HG02840 (cell line): ENCODE measurements around the gene ARL6IP1.
"Not testable (repeated sequence)": the region's sequence is repeated elsewhere in the genome, so short reads cannot be mapped to it uniquely, and the experiment has no call there.

Experiments used
- ATAC-seq: cut with Tn5 transposase; IDR thresholded peaks from one replicate; pipeline ENCODE4 v1.9.1; 2021; ENCODE audit warnings: mild to moderate bottlenecking, moderate library complexity, moderate number of reproducible peaks; ENCODE audit not compliant: unreplicated experiment, low FRiP score

The ARL6IP1 gene

DNA sequence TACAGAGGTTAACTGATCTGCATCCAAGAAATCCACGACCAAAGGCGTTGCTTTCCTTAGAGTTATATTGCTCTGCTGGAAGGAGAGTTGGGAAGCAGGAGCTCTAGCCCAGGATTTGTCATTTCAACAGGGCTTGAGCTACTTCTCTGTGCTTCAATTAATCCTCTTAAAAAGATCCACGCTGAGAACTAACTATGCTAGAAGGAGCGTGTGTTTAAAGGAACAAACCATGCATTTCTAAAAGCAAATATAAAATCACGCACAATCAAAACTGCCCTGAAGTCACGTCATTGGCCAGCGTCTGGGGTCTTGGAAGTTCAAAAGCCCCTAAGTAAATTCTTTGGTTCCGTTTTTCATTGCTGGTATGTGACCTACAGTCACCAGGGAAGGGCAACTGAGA is 1.1 kb downstream of the ARL6IP1 start:
- ATAC-seq: no peak

DNA sequence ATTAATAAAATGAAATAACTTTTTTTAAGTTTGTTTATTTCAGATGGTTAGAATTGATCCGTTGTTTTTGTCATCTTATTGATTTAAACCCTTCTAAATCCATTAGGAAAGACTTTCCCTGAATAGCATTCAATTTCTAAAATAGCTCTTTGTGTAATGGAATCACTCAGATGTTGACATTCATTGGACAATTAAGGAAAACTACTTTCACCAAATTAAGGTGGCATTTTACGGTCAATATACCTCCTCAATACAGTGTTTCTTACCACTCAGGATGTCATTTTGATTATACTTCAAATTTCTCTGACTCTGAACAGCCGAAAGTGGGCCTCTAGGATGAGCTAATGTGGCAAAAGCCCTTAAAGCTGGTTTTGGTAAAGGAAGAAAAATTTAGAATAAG is 1.8 kb downstream of the ARL6IP1 start:
- ATAC-seq: no peak

DNA sequence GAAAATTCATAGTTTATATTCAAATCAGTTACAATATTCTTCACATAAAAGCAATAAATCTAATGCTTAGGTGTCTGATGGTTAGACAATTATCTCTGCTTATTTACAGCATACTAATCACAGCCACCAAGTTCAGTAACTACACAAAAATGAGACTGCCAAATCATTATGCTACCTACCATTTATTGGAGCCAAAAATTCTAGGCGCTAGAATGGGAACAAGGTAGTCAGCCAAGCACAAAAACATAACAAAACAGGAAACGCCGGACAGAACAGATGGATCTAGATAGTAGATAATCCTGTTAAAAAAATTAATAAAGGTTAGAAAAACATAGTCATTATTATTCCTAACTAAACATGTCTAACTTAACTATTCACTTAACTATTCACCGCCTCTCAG is 3.6 kb downstream of the ARL6IP1 start:
- ATAC-seq: no peak

DNA sequence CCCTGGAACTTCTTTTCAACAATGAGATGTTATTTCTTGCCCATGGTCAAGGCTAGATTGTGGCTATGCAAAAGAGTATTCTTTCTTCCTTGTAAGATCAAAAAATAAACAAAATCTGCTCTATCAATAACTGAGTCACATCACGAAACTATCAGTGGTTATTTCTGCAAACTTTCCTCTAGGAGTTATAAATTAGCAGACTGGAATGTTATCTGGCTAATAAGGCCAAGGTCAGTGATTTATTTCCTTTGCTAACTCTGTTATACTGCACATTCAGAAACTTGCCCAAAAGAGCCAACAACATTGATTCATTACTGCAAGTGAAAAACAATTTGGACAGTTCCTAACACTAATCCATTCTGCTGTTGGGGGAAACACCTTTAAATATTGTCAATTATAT is 5.0 kb downstream of the ARL6IP1 start:
- no peak for ATAC-seq

DNA sequence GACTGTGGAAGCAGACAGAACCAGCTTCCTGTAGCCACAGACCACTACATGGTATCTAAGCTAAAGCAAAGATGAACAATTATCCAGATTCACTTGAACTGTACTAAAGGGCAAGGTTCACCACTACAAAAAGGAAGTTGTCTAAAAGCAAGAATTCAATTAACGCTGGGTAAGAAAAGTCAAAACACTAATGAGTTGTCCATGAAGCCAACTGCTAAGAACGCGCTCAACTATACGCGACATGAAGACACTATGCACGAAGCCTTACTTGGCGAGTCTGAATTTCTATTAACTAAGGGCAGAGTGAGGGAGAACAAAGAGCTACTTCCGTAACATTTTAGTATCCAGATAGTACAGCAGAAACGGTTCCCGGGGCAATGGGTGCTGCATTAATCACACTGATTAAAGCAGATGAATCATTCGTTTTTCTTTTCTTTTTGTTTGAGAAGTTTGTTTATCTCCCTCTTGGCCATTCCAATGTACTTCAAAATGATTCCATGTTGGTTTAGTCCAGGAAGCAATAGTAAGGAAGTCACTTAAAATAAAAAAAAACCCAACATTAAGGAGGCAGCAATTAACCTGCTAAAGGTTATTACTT is 8.4 kb downstream of the ARL6IP1 start:
- no peak for ATAC-seq

DNA sequence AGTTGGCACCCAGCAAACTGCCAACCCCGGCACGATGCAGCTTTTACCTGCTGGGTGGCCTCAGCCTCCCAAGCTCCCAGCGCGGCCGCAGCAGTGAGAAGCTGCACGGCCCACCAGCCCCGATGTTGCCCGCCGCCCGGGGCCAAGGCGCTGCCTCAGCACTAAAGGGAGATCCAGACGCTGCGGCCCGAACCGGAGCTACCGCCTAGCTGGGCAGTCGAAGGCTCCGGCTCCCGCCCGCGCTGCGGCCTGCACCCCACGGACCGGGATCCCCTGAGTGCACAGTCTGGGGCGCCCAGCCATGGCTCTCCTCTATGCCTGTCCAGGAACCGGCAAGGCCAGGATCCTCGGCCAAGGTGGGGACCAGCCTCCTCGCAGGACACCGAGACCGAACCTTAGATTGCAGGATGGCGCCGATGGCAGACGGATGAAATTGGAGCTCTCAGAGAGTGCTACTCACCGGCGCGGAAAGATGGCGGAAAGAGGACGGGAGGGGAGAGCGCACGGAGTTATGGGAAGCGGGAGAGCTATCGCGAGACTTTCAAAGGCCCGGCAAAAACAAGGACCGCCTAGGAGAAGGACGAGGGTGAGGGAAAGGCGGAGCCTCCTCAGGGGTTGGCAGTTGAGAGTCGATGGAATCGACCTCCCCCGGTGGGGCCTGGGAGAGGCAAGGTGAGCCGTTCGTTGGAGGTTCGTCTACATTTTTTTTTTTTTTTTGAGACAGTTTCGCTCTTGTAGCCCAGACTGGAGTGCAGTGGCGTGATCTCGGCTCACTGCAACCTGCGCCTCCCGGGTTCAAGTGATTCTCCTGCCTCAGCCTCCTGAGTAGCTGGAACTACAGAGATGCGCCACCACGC is 11.3 kb downstream of the ARL6IP1 start, which contains the start of gene RPS15A:
RPS15A (minus strand) TSS at position 485 of the 857 bp plus-strand sequence. CDS start 1,221 bp downstream, outside the sequence.
- peak; percentile 86 for ATAC-seq

DNA sequence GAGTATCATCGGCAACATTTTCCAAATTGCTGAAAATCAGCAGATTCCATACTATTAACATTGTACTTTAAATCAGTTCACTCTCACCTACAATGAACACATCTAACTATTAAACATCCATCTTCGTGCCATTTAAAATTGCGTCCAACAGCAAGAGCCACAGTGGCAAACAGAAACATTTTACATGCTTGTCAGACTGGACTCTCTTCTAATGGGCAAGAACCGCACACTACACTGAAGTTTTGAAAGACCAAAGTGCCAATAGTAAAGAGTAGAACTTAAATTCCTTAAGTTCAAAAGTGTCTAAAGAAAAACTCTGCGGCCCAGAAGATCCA is 11.9 kb downstream of the ARL6IP1 start:
- ATAC-seq: no peak

DNA sequence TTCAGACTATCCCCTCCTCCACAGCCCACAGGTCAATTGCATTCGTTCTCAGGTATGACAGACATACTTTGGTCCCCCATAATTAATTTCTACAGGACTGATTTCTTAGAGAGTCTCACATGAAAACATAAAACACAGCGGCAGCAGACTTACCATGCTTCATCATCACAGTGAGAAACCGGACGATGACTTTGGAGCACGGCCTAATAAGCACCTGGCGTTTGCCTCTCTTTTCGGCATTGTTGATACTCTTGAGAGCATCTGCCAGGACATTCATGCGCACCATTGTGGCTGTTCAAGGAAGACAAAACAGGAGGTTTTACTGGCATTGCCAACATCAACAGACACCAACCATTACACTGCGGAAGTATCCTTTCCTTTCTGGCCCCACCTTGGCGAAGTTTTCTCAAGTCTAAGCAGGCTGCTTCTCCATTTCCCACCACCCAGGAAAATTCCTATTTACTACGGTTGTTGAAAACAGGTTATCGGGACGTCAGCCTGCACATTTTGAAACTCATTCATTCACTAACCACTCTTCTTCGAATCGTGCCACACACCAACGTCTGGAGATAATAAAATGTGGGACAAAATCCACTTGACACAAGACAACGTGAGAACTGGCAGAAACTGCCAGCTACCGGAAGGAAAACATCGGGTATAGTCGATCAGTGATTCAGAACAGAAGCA is 12.4 kb downstream of the ARL6IP1 start:
- ATAC-seq: no peak

DNA sequence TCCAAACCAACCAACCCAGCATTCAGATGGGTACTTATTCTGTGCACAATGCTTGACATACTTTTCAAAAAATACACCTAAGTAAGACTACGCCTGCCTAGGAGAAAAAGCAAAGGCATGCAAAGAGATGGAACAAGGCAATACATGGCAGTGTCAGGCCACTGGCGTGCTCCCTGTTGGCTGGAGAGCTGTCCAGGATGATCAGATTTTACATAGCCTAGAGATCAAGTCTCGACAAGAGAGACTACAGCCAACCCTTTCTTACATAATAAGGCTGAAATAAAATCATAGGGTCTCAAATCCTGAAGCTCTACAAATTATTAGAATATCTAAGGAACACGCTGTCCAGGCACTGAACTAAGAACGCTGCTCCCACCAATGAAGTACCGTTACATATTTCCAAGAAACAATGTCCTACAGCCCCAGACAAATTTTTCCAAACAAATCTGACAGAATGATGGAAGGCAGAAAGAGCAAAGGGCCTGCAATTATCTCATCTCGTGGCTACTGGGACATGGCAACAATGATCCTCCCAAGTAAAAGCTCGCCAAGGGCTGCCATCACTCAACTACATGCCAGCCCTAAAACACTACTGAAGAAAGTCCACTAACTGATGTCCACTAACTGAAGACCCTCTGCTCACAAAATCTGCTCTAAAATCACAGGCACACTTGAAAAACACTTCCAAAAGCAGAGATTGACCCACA is 16.3 kb downstream of the ARL6IP1 start:
- ATAC-seq: no peak

DNA sequence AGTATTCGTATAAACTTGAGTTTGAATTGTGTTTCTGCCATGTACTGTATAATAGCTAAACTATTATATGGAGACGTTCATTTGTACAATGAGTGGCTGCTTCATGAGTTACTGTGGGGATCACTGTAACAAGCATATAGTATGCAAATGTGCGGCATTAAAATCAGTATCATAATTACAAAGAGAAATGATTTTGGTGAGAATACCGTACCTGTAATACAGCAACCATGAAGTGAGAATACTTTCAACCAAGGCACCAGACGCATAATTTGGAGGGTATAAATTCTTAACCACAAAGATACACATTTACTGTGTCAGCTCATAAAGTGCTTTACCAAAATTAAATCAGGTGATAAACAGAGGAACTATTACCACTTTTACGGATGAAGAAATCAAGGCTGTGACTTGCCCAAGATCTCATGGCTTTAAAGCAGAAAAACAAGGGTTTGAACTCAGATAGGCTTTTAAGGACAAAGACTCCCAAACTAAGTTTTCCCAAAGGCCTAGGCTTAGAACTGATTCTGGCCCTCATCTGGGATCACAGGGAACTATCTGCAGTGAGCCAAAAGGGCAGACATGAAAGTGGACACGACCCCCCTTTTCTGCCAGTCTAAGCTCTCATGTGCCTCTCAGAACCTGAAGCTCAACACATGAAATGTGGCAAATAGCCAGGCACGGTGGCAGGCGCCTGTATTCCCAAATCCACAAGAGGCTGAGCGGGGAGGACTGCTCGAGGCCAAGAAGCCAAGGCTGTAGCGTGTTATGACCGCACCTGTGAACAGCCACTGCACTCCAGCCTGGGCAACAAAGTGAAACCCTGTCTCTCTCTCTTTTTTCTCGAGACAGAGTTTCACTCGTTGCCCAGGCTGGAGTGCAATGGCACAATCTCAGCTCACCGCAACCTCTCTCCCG is 17.7 kb downstream of the ARL6IP1 start:
- no peak for ATAC-seq

DNA sequence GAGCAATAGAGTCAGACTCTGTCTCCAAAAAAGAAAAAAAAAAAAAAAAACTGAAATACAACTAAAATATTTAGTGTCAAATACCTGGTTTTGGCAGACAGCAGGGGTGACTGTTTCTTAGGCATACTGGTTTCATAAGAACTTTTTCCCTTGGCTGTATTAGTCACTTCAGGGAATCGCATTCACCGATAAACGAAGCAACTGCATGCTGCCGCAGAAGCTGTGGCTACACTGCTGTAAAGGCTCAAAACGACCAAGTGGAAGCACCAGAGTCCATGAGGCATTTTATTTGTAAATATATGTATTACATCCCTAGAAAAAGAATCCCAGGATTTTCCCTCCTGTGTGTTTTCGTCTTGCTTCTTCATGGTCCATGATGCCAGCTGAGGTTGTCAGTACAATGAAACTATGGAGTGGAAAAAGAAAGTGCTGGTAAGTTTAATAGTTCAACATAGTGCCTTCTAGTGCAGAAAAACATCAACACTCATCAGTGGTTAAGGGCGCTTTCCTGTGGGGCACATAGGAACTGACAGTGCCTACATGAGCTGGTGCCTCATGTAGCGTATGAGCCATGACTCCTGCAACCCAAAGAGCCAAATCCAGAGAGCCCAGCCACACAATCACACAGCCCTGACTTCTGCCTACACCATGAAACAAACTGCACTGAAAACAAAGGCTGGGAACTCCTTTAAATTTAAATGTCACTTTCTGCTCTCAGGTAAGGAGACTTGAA is 18.5 kb downstream of the ARL6IP1 start:
- no peak for ATAC-seq

DNA sequence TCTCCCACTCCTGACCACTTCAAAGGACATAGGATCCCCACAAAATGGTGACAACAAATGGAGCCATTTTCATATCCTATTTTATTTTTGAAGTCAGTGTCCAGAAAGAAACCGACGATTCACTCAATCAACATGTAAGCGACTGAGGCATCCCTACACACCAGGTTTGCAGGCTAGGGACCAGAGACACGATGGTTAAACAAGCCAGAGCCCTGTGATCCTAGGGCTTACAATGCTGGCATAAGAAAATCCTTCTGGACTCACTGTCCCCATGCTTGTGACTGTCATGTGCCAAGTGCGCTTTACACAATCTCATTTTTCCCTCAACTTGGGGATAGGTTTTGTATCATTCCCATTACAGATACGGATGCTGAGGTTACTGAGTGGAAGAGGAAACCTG is 20.1 kb downstream of the ARL6IP1 start:
- not testable (repeated sequence) for ATAC-seq

DNA sequence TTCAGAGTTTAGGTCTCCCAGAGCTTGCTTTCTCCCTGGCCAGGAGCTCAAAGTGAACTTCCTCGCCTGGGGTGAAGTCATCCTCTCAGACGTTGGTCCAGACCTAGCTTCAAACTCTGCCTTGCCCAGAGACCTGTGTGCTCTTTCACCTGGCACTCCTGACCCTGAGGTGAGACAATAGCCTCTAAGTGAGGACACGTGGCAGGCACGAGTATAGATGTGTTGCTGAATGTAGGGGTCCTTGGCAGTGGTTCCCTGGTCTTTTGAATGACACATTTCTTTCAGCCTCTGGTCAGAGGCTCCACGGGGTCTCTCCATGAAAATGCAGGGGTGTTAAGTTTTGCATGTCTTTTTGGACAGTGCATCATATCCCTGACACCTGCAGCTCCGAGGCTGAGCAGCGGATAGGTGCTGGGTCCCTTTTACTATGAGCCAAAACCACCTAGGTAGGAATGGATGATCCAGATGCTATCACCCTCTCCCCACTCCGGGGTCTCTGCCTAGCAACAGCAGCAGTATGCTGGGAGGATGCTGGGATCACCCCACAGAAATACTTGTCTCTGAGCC is 20.8 kb downstream of the ARL6IP1 start:
- ATAC-seq: not testable (repeated sequence)

DNA sequence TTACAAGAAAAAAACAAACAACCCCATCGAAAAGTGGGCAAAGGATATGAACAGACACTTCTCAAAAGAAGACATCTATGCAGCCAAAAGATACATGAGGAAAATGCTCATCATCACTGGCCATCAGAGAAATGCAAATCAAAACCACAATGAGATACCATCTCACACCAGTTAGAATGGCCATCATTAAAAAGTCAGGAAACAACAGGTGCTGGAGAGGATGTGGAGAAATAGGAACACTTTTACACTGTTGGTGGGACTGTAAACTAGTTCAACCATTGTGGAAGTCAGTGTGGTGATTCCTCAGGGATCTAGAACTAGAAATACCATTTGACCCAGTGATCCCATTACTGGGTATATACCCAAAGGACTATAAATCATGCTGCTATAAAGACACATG is 23.7 kb downstream of the ARL6IP1 start:
- ATAC-seq: not testable (repeated sequence)

DNA sequence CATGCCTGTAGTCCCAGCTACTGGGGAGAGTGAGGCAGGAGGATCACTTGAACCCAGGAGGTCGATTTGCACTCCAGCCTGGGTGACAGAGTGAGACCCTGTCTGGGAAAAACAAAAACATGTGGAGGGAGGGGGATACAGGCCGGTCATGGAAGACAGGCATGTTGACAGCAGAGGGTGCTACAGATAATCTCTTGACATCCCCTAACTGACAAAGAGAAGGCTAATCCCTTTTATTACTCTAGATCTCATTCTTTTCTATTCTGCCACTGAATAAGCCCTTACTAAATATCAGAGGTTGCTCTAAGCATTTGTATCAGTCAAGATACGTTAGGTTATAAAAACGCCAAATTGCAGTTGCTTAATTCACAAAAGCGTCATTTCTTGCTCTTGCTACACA is 25.0 kb downstream of the ARL6IP1 start:
- not testable (repeated sequence) for ATAC-seq

DNA sequence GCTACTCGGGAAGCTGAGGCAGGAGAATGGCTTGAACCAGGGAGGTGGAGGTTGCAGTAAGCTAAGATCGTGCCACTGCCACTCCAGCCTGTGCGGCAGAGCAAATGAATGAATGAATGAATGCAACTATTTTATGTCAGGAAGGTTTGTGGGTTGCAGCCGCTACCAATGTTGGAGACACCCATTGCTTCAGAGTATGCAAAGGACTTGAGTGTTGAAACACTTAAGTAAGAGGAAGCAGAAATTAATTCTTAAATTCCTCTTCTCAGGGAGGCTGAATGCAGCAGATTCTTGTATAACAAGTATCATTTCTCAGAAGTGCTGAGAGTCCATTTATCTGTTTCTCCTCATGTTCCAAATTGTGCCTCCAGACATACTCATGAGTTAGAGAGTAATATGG is 26.7 kb downstream of the ARL6IP1 start:
- not testable (repeated sequence) for ATAC-seq

DNA sequence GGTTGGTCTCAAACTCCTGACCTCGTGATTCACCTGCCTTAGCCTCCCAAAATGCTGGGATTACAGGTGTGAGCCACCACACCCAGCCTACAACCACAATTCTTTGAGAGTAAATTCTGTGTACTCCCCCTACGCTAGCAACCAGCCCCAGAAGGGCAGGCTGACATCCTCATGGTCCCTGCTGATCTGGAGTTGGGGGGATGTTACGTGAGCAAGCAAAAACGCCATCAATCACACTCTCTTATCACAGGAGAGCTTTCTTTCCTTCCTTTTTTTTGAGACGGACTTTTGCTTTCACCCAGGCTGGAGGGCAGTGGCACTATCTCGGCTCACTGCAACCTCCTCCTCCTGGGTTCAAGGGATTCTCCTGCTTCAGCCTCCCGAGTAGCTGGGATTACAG is 29.2 kb downstream of the ARL6IP1 start:
- ATAC-seq: not testable (repeated sequence)

DNA sequence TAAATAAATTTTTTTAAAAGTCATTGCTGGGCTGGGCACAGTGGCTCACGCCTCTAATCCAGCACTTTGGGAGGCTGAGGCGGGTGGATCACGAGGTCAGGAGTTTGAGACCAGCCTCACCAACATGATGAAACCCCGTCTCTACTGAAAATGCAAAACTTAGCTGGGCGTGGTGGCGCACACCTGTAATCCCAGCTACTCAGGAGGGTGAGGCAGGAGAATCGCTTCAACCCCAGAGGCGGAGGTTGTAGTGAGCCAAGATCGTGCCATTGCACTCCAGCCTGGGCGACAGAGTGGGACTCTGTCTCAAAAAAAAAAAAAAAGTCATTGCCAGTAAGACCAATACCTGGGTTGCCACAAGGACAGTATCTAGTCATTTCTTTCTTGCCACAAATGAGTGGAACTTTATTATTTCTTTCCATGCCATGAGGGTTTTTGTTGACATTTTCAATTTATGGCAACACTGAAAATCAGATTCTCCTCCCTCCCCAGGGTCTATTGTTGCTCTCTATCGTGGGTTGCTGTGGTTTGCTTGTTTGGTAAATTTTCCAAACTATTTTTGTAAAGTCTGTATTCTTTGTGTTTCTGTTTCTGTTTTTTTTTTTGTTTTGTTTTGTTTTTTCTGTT is 30.9 kb downstream of the ARL6IP1 start:
- ATAC-seq: not testable (repeated sequence)
